CD4-positive, alpha-beta T cell treated with Interleukin-15 for 4 hours (primary cell): ENCODE results near the gene KCND3.
"Not testable (repeated sequence)": the region's sequence is repeated elsewhere in the genome, so short reads cannot be mapped to it uniquely, and the experiment has no call there.

Experiments
- DNase-seq: peaks from one replicate; pipeline ENCODE4 v3.0.0-alpha.2; 2020; ENCODE audit warnings: low spot score

KCND3 gene

GRCh38 chr1:111743679-111744101 is 245.8 kb downstream of the KCND3 start:
- DNase-seq: no peak

GRCh38 chr1:111742938-111743549 is 246.4 kb downstream of the KCND3 start:
- no peak for DNase-seq

GRCh38 chr1:111742292-111742691 is 247.2 kb downstream of the KCND3 start:
- not testable (repeated sequence) for DNase-seq

- DNase-seq: no peak
Observed at GRCh38 chr1:111739925-111740765, 249.3 kb downstream of the KCND3 start.

- DNase-seq: peak; percentile 72
Observed at GRCh38 chr1:111739194-111739924, 250.1 kb downstream of the KCND3 start, which contains the start of gene INKA2. INKA2 (minus strand) TSS chr1:111739395; CDS start chr1:111739242, 153 bp downstream.

- DNase-seq: peak; percentile 23
Observed at GRCh38 chr1:111738436-111739193, 250.9 kb downstream of the KCND3 start.

GRCh38 chr1:111738133-111738435 is 251.4 kb downstream of the KCND3 start:
- DNase-seq: no peak

GRCh38 chr1:111737216-111738132 is 252.0 kb downstream of the KCND3 start:
- DNase-seq: no peak

GRCh38 chr1:111736548-111737215 is 252.8 kb downstream of the KCND3 start:
- no peak for DNase-seq

GRCh38 chr1:111735858-111736544 is 253.5 kb downstream of the KCND3 start:
- DNase-seq: no peak

GRCh38 chr1:111735321-111735720 is 254.1 kb downstream of the KCND3 start:
- no peak for DNase-seq

- DNase-seq: no peak
Observed at GRCh38 chr1:111734856-111735255, 254.6 kb downstream of the KCND3 start.

GRCh38 chr1:111734426-111734825 is 255.0 kb downstream of the KCND3 start:
- no peak for DNase-seq

GRCh38 chr1:111733992-111734341 is 255.5 kb downstream of the KCND3 start:
- DNase-seq: no peak

GRCh38 chr1:111733183-111733991 is 256.1 kb downstream of the KCND3 start:
- peak; percentile 16 for DNase-seq

- DNase-seq: no peak
Observed at GRCh38 chr1:111732718-111733117, 256.8 kb downstream of the KCND3 start.

- DNase-seq: no peak
Observed at GRCh38 chr1:111731956-111732355, 257.5 kb downstream of the KCND3 start.

GRCh38 chr1:111730706-111731105 is 258.8 kb downstream of the KCND3 start:
- DNase-seq: no peak
